ENCODE results near the gene NTSR2.
"Not testable (repeated sequence)": the region's sequence is repeated elsewhere in the genome, so short reads cannot be mapped to it uniquely, and the experiment has no call there.

The NTSR2 gene

DNA sequence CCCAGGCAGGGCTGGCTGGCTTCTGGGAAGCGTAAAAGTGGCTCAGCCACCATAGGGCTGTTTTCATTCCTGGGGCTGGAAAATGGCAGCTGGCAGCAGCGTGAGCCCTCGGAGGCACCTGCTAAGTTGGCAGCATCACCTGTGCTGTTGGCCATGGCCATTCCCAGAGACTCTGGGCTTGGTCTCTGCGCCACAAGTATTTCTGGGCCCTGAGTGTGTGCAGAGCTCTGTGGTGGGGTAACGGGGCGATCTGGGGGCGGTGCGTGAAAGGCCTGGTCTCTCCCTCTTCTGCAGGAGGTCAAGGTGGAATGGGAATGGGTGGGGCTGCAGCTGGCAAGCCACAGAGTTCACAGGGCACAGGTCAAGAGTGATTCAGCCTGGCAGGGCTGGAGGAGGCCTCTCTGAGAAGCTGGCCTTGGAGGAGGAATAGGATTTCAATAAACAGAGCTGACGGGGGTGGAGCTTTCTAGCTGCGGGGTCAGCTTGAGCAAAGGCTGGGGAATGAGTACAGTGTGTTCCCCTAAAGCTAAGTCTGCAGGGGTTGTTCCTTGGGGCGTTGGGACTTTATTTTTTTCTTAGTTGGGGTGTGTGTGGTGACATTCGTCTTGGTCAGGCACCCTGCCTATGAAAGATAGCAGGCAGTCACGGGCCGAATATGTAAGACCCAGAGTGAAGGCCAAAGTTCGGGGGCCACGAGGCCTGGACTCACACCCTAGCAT lies 10.3 kb upstream of the NTSR2 start:
- no peak for DNase-seq (ENCODE audit: extremely low read depth in 1 of 2, low read depth in 1 of 2)

DNA sequence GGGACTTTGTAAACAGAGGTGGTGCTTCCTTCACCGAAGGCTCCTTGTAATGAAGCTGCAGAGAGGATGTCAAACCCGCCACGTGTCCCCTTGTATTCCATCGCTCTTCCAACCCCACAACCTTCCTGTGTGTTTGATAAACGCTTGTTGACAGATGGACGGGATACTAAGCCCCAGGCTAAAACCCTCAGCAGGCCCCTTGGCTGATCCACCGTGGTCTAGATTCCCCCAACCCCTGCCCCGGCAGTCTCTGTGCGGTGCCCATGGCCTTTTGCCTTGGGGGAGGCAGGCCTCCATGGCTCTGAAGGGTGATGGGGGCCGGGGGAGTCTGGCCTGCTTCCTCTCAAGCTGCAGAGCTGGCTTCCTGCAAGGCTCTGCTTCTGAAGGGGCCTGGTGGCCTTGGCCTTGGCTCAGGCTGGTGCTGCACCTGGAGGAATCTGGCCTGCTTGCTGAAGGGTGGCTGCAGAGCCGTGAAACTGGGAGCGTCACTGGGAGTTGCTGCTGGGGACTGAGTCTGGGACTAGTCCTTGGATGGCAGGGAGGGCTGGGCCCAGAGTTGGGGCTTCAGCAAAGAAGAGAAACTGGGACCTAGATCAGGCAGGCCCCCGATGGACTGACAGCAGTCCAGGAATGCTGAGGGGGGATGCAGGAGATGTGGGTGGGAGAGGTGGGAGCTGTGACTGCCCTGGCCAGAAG lies 9.6 kb upstream of the NTSR2 start:
- DNase-seq (ENCODE audit: extremely low read depth in 1 of 2, low read depth in 1 of 2): no peak

- DNase-seq (ENCODE audit: extremely low read depth in 1 of 2, low read depth in 1 of 2): no peak
Observed at GRCh38 chr2:11679016-11679415, 9.0 kb upstream of the NTSR2 start.

DNA sequence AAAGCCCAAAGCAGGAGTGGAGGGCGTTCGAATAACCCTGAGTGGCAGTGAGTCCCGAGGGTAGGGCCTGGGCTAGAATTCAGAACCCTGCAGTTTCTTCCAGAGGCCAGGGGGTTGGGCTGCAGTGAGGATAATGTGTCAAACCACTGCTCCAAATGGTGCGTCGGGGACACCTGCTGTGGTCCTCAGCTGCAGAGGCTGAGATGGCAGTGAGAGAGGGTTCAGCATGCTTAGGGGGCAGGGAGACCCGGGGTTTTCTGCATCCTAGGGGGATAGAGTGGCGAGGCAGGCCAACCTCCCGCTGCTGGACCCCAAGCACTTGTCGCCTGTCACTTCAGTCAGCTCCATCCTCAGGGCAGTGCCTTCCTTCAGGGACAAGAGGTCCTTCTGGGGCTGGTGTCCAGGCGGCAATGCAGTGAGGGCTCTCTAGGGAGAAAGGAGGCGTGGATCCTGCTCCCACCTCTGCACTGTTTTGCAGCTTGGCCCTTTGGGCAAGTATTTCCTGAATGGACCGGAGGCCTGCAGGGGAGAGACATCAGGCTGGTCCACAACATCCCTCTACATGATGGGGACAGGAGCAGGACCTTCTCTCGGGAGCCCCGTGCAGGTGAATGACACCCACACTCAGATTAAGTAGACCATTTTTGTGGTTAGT lies 8.4 kb upstream of the NTSR2 start:
- no peak for DNase-seq (ENCODE audit: extremely low read depth in 1 of 2, low read depth in 1 of 2)

- DNase-seq (ENCODE audit: extremely low read depth in 1 of 2, low read depth in 1 of 2): no peak
Observed at GRCh38 chr2:11677136-11678055, 7.4 kb upstream of the NTSR2 start.

- no peak for DNase-seq (ENCODE audit: extremely low read depth in 1 of 2, low read depth in 1 of 2)
Observed at GRCh38 chr2:11676640-11677039, 6.6 kb upstream of the NTSR2 start.

GRCh38 chr2:11675423-11676112 lies 5.6 kb upstream of the NTSR2 start:
- DNase-seq (ENCODE audit: extremely low read depth in 1 of 2, low read depth in 1 of 2): no peak

DNA sequence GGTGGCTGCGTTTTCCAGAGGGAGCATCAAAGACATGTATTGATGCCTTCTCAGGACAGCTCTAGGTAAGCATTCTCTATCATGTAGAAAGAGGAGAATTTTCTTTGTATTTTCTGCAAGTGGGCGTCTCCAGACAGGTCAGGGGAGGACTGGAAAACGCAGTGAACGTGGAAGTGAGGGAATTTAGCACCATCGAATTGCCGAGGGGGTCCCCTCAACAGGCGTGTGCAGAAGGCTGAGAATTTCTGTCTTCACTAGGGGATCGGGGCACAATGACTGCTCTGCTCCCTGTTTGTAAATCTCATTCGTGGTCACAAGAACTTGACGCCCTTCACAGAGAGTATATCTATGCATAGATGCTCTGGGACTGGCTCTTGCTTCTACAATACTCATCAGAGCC lies 5.0 kb upstream of the NTSR2 start:
- no peak for DNase-seq (ENCODE audit: extremely low read depth in 1 of 2, low read depth in 1 of 2)

GRCh38 chr2:11672407-11672806 lies 2.4 kb upstream of the NTSR2 start:
- no peak for DNase-seq (ENCODE audit: extremely low read depth in 1 of 2, low read depth in 1 of 2)

- no peak for DNase-seq (ENCODE audit: extremely low read depth in 1 of 2, low read depth in 1 of 2)
Observed at GRCh38 chr2:11667866-11668637, 1.9 kb downstream of the NTSR2 start.

- no peak for DNase-seq (ENCODE audit: extremely low read depth in 1 of 2, low read depth in 1 of 2)
Observed at GRCh38 chr2:11667194-11667593, 2.8 kb downstream of the NTSR2 start.

- DNase-seq (ENCODE audit: extremely low read depth in 1 of 2, low read depth in 1 of 2): no peak
Observed at GRCh38 chr2:11665510-11666362, 4.3 kb downstream of the NTSR2 start.

- no peak for DNase-seq (ENCODE audit: extremely low read depth in 1 of 2, low read depth in 1 of 2)
Observed at GRCh38 chr2:11665028-11665427, 5.0 kb downstream of the NTSR2 start.

DNA sequence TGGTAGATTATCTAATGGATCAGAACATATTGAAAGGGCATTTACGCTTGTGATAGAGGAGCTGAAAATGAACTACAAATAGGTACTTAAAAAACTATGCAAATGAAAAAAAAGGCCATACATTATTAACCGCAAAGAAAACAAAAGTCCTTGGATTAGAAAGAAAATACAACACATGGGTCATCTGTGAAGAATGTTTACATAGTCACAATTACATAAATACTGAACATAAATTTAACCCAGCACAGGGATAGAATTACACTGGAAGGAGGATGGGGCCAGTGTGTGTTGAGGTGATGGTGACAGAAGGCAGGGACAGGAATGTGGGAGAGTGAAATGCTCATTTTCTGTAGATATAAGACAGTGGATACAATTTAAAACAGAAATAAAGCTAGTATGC lies 6.6 kb downstream of the NTSR2 start:
- no peak for DNase-seq (ENCODE audit: extremely low read depth in 1 of 2, low read depth in 1 of 2)

DNA sequence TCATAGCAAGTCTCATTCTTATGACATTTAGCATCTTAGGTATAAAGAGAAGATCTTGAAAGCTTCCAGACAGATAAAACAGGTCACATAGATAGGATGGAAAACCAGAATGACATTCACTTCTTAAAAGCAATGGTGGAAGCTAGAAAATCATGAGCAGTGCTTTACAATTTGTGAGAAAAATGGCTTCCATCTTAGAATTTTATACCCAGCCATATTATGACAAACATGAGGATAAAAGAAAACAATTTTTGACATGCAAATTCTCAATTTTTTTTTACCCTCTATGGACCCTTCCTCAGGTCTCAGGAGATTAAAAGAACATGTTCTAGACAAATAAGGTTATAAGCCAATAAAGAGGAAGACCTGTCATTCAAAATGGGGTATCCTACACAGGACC lies 7.1 kb downstream of the NTSR2 start:
- DNase-seq (ENCODE audit: extremely low read depth in 1 of 2, low read depth in 1 of 2): no peak

DNA sequence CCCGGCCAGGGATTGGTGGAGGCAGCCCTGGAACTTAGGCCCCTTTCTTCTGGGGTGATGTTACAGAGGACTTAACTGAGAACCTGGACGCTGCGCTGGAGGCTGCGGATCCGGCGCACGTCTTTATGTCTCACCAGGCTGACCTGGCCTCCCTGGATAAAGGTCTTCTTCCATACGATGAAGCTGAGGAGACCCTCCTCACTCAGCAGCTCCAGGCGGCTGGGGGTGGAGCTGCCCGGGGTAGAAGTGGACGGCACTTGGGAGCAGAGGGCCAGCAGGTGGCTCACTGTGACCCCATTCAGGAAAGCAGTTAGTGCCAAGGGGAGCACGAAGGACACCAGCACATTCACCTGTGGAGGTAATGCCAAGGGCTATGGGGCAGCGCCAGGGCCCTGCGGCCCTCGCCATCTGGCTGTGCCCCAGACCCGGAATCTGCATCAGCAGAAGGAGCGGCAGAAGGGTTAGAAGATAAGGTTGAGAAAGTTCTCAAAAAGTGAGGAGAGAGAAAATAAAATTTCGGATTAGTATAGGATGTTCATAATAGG lies 8.0 kb downstream of the NTSR2 start:
- no peak for DNase-seq (ENCODE audit: extremely low read depth in 1 of 2, low read depth in 1 of 2)

- DNase-seq (ENCODE audit: extremely low read depth in 1 of 2, low read depth in 1 of 2): not testable (repeated sequence)
Observed at GRCh38 chr2:11660396-11660795, 9.6 kb downstream of the NTSR2 start.

- no peak for DNase-seq (ENCODE audit: extremely low read depth in 1 of 2, low read depth in 1 of 2)
Observed at GRCh38 chr2:11659851-11660250, 10.1 kb downstream of the NTSR2 start.

GRCh38 chr2:11659115-11659475 lies 10.9 kb downstream of the NTSR2 start:
- no peak for DNase-seq (ENCODE audit: extremely low read depth in 1 of 2, low read depth in 1 of 2)
